ENCODE results near the gene RNPEPL1. TPM values are rescaled to one million over a fixed set of nuclear protein-coding genes. Genes with fewer than 3 reads are reported as not detected.

The RNPEPL1 gene
- total and polyA plus RNA-seq, 8 donors, result 20.9 to 99.2 (median 27.8) TPM

DNA sequence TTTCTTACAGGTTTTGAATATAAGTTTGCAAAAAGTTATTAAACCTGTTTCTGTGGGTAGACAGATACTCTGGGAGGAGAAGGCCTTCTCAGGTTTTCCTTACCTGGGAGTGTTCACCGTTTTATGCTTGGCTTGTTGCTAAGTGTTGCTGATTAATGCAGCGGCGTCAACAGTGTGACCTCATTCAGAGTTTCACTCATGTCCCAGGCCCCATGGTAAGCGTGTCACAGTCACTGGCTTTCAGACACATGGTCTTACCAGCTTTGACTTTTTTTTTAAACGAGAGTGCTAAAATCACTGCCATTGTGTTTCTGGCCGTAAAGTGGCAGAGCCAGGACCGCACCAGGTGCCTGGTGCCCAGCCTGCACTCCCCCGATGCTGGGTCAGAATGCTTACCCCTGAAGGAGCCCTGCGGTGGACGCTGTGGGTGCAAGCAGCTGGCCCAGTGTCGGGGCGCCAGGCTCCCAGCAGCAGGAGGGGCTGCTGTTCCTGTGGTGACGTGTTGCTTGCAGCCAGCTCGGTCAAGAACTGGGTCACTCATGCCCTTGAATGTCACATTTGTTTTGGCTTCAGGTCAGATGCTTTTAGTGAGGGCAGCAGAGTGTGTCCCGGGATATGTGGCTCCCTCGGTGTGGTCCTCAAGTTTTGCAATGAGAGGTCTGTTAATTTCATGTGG, 21.7 kb downstream of the RNPEPL1 start:
- TF ChIP-seq, protein P1, sequence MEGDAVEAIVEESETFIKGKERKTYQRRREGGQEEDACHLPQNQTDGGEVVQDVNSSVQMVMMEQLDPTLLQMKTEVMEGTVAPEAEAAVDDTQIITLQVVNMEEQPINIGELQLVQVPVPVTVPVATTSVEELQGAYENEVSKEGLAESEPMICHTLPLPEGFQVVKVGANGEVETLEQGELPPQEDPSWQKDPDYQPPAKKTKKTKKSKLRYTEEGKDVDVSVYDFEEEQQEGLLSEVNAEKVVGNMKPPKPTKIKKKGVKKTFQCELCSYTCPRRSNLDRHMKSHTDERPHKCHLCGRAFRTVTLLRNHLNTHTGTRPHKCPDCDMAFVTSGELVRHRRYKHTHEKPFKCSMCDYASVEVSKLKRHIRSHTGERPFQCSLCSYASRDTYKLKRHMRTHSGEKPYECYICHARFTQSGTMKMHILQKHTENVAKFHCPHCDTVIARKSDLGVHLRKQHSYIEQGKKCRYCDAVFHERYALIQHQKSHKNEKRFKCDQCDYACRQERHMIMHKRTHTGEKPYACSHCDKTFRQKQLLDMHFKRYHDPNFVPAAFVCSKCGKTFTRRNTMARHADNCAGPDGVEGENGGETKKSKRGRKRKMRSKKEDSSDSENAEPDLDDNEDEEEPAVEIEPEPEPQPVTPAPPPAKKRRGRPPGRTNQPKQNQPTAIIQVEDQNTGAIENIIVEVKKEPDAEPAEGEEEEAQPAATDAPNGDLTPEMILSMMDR (IDR thresholded peaks at IDR 0.05), result no peak
- intact Hi-C loops (cut with DNase I), result no loop called here
- no peak overlapping the region for H3K4me3 ChIP-seq
- peaks cover 19 to 27% of the 10 kb centered on the region in 2 donors for H3K4me1 ChIP-seq
- DNase-seq (no peak), ATAC-seq (no peak)
- peaks cover 0 to 56% of the 10 kb centered on the region in 2 donors for H3K36me3 ChIP-seq
- H3K27ac ChIP-seq, result no peak overlapping the region
- no peaks in the 10 kb centered on the region for H3K9me3 ChIP-seq
- H3K27me3 ChIP-seq, result no peaks in the 10 kb centered on the region

DNA sequence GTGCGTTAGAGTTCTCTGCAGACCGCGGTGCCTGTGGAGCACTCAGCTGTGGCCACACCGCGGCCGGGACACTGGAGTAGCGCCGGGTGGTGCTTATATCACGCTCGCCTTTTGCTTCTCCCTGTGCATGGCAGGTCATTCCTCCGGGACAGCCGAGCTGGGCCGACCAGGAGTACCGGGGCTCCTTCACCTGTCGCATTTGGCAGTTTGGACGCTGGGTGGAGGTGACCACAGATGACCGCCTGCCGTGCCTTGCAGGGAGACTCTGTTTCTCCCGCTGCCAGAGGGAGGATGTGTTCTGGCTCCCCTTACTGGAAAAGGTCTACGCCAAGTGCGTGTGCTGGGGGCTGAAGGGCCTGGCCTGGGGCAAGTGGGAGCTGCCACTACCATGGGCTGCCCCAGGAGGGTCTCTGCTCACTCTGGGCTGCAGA, 22.4 kb downstream of the RNPEPL1 start:
- ATAC-seq (no peak), DNase-seq (no peak)
- Histone ChIP-seq H3K27ac (no peak overlapping the region), H3K4me1 (peaks cover 13 to 20% of the 10 kb centered on the region in 2 donors), H3K9me3 (no peaks in the 10 kb centered on the region), H3K36me3 (peaks cover 0 to 63% of the 10 kb centered on the region in 2 donors), H3K27me3 (no peaks in the 10 kb centered on the region), H3K4me3 (no peak overlapping the region)
- intact Hi-C loops (cut with DNase I), result no loop called here
- TF ChIP-seq, protein P1 (IDR thresholded peaks at IDR 0.05), result no peak

DNA sequence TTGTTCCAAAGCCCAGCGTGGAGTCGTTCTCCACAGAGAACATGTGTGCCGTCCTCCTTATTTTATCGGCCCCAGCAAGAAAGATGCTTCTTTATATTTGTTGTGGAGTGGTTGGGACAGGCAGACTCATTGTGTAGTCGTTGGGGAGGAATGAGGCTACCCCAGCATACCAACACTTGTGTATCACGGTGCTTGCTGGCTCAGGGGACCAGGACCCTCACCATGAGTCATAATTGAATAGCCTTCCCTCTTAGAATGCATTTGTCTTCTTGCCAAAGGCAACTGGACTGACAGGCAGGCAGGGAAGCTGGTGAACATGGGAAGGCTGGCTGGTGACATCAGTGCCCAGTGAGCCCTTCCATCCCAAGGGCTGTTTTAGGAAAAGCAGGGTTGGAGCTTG, 22.9 kb downstream of the RNPEPL1 start:
- DNase-seq, result no peak
- no peak for ATAC-seq
- TF ChIP-seq, protein P1 (IDR thresholded peaks at IDR 0.05), result no peak
- Histone ChIP-seq H3K27ac (no peak overlapping the region), H3K9me3 (no peaks in the 10 kb centered on the region), H3K36me3 (peaks cover 0 to 68% of the 10 kb centered on the region in 2 donors), H3K4me3 (no peak overlapping the region), H3K4me1 (peaks cover 13 to 20% of the 10 kb centered on the region in 2 donors), H3K27me3 (no peaks in the 10 kb centered on the region)
- intact Hi-C loops (cut with DNase I), result no loop called here

DNA sequence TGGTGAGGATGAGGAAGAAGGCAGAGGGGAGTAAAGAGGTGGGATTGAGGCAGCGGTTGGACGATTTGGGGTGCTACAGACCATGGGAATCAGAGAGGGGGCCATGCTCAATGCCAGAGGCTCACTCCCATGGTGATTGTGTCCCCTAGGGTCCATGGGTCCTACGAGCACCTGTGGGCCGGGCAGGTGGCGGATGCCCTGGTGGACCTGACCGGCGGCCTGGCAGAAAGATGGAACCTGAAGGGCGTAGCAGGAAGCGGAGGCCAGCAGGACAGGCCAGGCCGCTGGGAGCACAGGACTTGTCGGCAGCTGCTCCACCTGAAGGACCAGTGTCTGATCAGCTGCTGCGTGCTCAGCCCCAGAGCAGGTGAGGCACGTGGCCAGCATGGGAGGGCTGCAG, 23.5 kb downstream of the RNPEPL1 start:
- Histone ChIP-seq H3K9me3 (no peaks in the 10 kb centered on the region), H3K27me3 (no peaks in the 10 kb centered on the region), H3K36me3 (peaks cover 0 to 74% of the 10 kb centered on the region in 2 donors), H3K4me1 (peaks cover 13 to 20% of the 10 kb centered on the region in 2 donors), H3K4me3 (no peak overlapping the region), H3K27ac (no peak overlapping the region)
- DNase-seq, result peak in 1 of 4 donors; percentile 67
- intact Hi-C loops (cut with DNase I), result no loop called here
- TF ChIP-seq, protein P1 (IDR thresholded peaks at IDR 0.05), result no peak
- no peak for ATAC-seq

DNA sequence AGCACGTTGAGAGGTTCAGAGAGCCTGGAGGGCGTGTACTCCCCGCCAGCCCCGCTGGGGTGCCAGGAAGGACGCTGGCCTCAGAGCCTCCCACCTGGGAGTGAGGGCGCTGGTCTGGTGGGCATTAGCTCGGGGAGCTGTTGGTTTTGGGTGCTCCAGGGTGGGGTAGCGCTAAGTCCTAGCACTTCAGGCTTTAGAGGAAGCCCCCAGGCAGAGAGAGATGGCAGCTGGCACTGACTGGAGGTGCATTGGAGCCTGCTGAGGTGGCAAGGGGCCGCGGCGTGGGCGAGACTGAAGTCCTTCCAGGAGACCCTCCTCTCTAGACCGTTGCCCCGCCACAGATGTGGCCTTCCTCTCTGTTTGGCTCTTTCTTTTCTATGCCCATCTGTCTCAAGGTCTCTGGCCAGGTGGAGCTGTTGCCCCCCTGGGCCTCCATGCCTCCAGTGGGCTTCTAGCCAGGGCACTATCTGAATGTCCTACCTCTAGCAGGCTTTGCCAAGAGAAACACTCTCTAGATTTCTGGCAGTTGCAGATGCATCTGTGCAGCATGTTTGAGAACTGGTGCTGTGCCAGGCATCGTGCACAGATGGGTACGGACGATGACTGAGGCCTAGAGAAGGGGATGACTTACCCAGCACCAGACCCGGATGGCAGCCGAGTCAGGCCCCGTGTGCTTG, 24.9 kb downstream of the RNPEPL1 start:
- peak in 1 of 4 donors; percentile 65 for DNase-seq
- peaks cover 0 to 88% of the 10 kb centered on the region in 2 donors for H3K36me3 ChIP-seq
- H3K4me3 ChIP-seq, result no peak overlapping the region
- no peak for ATAC-seq
- H3K9me3 ChIP-seq, result no peaks in the 10 kb centered on the region
- no peak overlapping the region for H3K27ac ChIP-seq
- peaks cover 2 to 8% of the 10 kb centered on the region in 2 donors for H3K4me1 ChIP-seq
- intact Hi-C loops (cut with DNase I), result no loop called here
- TF ChIP-seq, protein P1 (IDR thresholded peaks at IDR 0.05), result no peak
- no peaks in the 10 kb centered on the region for H3K27me3 ChIP-seq
